Activated CD8-positive, alpha-beta memory T cell treated with anti-CD3 and anti-CD28 coated beads for 24 hours (primary cell): Measurements from ENCODE around the gene UTS2B.
"Not testable (repeated sequence)": the region's sequence is repeated elsewhere in the genome, so short reads cannot be mapped to it uniquely, and the experiment has no call there.

ENCODE experiments used
- DNase-seq: peaks from one replicate; pipeline ENCODE4 v3.0.0-alpha.2; 2020

Gene UTS2B

DNA sequence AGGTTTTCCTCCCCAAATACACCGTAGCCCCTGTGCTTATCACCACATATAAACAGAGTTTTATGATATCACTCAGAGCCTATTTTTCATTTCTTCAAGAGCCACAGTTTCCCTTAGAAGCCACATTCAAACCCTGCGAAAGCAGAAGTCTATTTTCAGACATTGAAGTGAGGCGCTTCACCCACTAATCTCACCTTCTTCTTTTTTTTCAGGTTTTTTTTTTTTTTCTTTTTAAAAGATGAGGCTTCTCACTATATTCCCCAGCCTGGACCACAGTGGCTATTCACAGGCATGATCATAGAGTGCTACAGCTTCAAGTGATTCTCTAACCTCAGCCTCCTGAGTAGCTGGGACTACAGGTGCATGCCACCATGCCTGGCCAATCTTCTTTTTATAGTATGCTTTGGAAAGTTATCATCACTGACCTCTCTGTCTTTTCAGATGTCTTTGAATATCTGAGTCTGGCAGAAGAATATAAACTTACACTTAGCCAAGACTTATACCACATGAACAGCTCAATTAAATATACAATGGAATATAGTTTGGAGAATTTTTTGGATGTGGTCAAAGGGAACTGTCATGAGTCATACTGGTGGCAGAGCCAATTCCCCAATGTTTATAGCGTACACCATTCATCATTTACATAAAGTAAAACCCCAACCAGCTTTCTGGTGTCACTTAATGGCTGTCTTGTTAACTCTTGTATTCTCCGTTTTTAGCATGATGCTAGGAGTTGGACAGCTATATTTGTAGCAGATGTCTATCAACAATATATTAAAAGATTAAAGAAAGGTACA lies 60.8 kb downstream of the UTS2B start:
- DNase-seq, result no peak

DNA sequence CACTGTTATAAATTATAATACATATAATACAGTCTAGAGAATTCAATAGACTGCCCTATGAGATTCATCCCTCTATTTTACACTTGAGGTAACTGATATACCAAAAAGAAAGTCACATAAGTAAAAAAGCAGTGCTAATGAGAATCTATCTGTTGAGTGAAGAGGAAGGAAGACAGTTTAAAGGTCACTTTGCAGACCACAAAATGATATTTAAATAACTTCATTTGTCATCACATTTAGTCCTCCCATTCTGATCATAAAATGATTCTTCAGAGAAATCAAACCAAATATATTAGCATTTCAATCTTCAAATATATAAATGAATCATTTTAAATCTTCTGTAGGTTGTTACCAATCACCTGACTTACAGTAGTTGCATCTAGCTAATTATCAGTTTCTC lies 61.6 kb downstream of the UTS2B start:
- DNase-seq, result no peak

GRCh38 chr3:191263850-191264249 lies 66.5 kb downstream of the UTS2B start:
- DNase-seq, result no peak

DNA sequence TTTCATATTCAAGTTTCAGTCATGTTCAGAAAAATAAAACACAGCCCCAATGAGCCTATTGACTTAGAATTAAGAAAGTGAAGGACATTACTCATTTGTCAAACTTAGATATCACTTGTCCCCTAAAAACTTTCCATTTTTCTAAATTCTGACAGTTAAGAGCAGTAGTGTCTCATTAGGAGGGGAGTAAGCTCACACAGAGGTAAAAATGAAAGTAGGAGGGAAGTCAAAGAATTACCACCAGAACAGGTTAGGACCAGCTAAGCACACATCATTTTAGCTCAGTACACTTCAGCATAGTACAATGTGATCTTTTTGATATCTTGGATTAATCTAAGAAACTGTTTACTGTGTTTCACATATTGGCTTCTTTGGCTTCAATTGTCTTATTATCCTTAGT lies 67.0 kb downstream of the UTS2B start:
- DNase-seq, result no peak

DNA sequence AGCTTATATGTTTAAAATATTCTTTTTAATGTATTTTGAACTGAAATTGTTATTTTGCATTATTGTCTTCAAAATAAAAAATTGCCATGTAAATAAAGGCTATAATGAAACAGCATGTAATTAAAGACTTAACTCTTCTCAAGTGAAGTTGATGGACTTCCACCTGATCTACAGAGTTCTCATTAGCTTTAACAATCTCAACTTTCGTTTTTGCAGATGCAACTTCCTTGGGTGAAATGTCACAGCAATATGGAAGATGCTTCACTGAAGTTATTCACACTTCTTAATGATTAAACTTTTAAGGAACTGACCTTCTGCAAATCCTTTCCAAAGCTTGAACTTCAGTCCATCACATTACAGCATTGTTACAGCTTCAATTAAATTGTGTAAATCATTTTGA lies 67.7 kb downstream of the UTS2B start:
- DNase-seq, result no peak

DNA sequence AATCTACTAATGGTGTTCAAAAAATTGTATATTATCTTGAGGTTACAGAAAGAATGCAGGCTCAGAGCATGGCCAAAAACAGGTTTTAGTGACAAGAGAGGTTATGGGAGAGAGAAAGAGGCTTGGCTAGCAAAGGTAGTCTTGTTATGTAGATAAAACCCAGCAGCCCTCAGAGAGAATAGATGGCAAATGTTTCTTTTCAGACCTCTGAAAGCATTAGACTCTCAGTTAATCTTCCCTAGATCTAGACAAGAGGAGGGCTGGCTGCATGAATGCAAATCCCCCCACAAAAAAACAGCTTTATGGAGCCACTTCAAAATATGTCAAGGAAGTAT lies 69.1 kb downstream of the UTS2B start:
- no peak for DNase-seq

DNA sequence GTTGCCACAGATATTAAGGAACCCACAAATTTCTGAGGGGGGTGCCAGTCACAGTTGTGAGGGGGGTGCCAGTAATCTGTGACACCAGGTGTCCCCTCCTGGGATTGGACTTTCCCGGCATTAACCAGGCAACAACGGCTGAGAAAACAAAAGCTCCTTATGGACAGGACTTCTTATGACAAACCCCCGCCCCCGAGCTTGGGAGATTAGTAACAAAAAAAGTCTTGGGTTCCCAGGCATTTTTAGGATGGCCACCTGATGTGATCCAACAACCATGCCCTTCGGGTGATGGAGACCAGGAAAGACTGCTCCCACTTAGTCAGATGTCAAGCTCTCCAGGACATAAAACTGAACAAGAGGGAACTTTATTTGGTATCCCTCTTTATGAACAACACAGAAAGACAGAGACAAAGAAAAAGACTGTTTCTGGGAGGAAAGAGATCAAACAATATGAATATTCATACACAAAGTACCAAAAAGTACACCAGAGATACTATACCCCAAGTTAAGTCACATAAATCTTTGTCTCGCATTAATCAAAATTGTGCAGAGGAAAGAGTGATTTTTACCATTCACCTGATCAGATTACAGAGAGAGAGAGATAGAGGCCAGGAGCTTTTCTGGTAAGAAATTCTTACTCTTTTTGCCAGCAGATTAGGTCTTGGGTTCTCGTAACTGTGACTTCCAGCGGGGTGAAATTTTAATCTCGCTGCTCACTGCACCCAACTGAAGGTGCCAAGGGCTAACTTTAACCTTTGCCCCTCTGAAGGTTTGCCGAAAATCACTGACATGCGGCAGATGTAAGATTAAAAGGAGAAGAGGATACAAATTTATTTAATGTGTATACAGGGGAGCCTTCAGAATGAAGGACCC lies 69.7 kb downstream of the UTS2B start:
- DNase-seq, result no peak

DNA sequence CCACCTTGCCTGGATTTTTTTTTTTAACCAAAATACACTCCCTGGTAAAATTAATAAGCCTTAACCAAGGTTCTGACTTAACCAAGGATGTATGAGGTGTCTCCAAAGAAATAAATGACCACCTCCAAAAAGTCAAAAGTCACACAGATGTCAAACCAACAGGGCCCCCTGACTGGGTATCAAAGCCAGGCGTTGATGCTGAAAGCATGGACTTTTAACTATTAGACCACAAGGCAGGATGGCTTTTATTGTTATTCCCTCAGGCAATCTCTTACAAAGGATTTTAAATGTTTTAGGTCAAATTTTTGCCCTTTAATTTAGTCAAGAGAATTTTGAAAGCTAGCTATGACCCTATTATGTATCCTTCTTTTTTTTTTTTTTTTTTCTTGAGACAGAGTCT lies 70.8 kb downstream of the UTS2B start:
- DNase-seq, result no peak

GRCh38 chr3:191257286-191257685 lies 73.0 kb downstream of the UTS2B start:
- DNase-seq, result no peak

DNA sequence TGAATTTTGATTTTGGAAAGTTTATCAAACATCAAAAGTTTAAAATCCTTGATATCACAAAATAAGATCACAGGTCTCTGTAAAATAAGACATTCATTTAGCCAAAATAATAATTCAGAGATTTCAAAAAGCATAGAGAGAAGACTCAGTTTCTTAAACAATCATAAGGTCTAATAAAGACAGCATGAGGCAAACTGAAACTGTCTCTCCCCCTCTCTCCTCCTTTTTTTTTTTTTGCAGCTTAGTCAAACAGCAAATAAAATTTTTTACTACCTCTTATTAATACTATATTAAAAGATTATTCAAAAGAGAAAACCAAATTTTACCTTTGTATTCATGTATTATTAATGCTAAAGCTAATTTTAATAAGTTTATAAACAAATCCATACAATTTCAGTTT lies 73.9 kb downstream of the UTS2B start:
- no peak for DNase-seq

DNA sequence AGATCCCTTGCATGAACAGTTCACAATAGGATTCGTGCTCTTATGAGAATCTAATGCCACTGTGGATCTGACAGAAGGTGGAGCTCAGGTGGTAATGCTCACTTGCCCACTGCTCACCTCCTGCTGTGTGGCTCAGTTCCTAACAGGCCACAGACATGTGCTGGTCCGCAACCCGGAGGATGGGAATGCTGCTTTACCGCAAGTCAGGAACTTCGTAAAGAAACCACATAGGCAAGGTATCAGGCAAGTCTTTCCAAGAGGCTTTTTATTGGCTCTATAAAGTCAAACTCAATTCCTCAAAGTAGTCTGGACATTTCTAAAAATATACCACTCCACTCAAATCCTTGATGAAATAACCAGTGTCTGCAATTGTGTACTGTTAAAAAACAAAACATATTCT lies 75.2 kb downstream of the UTS2B start:
- DNase-seq, result no peak

- no peak for DNase-seq
Observed at GRCh38 chr3:191254098-191254873, 76.0 kb downstream of the UTS2B start.

DNA sequence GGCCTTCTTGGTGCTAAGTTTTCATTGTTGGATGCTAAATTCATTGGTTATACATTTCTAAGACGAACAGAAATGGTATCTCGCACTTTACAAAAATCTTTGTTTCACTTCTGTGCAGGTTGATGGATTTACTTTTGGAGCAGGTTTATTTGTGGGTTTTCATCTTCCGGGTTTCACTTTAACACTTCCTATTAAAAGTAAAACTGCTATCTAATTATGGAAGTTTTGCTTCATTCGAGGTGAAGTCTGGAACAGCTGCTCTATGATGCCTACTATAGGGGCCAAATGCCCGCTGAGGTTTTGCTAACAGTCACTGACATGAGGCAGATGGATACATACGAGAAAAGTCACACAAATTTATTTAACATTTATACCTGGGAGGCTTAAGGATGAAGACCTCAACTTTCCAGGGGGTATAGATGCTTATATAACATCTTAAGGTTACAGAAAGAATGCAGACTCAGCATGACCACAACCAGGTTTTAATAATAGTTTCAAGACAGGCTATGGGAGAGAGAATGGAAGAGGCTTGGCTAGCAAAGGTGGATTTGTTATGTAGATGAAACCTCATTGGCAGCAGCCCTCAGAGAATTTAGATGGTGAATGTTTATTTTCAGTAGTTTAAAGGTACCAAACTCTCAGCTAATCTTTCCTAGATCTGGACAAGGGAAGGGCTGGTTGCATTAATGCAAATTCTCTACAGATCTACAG lies 77.1 kb downstream of the UTS2B start:
- no peak for DNase-seq

- DNase-seq, result no peak
Observed at GRCh38 chr3:191246630-191247029, 83.7 kb downstream of the UTS2B start.

DNA sequence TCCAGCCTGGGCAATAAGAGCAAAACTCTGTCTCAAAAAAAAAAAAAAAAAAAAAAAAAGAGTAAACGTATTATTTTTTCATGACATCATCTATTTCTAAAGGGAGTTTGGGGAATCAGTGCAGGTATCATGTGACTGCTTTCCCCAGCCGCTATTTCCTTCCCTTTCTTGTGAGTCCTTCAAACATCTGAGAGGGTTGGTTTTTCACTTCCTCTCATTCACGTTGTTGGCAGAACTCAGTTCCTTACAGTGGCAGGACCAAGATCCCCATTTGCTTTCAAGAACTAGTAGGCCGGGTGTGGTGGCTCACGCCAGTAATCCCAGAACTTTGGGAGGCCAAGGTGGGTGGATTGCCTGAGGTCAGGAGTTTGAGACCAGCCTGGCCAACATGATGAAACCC lies 84.3 kb downstream of the UTS2B start:
- not testable (repeated sequence) for DNase-seq

DNA sequence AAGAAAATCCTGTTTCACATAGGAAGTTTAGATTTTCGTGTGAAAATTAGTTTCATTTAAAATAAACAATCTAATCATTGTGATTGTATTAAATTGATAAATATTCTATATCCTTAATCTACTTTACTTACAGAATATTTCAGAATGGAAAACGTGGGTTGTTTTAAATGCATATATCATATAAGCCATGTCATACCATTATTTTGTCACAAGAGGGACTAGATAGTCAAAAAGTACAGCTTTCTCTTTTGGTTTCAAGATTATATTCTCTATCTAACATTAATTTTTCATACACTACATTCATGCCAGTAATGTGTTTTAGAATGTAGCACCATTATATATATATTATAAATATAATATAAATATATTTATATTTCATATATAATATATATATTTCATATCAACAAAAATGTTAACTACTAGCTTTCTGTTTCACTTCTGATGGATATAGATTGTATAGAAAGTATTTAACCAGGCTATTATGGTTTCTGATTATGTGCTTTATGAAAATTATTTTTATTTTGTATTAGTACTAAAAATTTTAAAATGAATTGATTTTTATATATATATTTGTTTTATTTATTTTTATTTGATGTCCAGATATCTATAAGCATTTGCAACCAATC lies 86.0 kb downstream of the UTS2B start:
- DNase-seq, result no peak

- no peak for DNase-seq
Observed at GRCh38 chr3:191240486-191240885, 89.8 kb downstream of the UTS2B start.

- DNase-seq, result no peak
Observed at GRCh38 chr3:191239407-191240031, 90.8 kb downstream of the UTS2B start.

- DNase-seq, result no peak
Observed at GRCh38 chr3:191238321-191238817, 92.0 kb downstream of the UTS2B start.

- DNase-seq, result no peak
Observed at GRCh38 chr3:191237047-191237882, 93.1 kb downstream of the UTS2B start.

- DNase-seq, result no peak
Observed at GRCh38 chr3:191236646-191237045, 93.7 kb downstream of the UTS2B start.
